HG03175 (cell line): ENCODE results near the gene PLA1A.
A peak's percentile ranks its signal among the peaks of the same experiment; 100 is the strongest.

Experiments
- ATAC-seq: cut with Tn5 transposase; IDR thresholded peaks from one replicate; pipeline ENCODE4 v1.9.1; 2021; ENCODE audit warnings: mild to moderate bottlenecking, moderate library complexity; ENCODE audit not compliant: unreplicated experiment

The PLA1A gene

DNA sequence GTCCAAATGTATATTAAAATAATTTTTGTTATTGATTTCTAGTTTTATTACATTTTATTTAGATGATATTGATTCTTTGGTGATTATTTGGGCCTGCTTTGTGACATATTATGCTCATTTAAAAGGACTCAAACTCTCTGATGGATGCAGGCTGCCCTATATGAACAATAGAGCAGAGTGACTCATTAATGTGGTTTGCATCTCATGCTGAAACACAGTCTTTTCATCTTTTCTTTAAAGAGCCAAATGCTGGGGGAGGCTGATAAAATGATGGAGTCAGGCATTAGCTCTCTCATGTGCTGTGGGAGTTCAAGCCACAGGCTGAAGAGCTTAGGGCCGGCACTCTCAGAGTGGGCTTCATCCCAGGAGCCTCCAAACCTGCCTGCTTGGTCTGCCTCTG lies 7.2 kb downstream of the PLA1A start:
- no peak for ATAC-seq

DNA sequence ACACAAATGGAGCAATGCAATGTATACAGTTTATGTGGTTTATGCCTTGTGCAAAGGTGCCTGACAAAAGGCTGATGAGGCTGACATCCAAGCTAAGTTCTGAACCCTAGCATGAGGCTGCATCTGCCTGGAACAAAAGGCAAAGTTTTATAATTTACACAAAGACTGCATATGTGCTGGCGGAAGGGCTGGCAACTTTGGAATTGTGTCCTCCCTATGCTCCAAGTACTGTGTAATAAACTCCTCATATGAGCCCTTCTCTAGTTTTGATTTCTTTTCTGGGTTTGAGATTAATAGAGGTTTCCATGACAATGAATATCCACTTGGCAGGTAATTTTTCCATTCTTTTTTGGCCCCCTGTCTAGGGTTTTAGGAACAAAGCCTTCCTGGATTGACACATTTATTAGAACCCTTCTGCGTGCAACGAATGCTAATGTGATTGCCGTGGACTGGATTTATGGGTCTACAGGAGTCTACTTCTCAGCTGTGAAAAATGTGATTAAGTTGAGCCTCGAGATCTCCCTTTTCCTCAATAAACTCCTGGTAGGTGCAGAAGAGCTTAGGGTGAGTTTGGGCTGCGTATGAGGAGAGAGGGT lies 10.8 kb downstream of the PLA1A start:
- ATAC-seq: no peak

DNA sequence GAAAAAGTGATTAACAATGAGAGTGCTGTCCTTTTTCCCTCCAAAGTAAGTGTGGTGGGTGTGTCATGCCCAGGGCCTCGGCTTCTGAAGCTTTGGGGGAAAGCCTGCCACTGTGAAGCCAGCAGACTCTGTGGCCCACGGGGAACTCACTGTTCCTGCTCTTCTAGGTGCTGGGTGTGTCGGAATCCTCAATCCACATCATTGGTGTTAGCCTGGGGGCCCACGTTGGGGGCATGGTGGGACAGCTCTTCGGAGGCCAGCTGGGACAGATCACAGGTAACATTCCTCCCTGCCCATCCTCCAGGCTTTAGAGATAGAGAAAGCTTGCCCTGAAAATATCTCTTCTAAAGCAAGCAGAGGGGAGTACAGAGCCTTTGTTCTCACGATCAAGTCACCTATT lies 11.6 kb downstream of the PLA1A start:
- ATAC-seq: no peak

DNA sequence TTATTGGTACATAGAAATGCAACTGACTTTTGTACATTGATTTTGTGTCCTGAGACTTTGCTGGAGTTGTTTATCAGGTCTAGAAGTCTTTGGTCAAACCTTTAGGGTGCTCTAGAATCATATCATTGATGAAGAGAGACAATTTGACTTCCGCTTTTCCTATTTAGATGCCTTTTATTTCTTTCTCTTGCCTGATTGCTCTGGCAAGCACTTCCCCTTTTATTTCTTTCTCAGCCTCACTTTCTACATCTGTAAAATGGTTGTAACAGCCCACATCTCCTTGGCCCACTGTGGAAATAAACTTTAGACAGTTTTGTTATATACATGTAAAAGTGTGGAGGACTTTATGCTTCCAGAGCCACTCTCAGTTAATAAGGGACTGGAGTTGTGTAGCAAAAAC lies 14.0 kb downstream of the PLA1A start:
- no peak for ATAC-seq

DNA sequence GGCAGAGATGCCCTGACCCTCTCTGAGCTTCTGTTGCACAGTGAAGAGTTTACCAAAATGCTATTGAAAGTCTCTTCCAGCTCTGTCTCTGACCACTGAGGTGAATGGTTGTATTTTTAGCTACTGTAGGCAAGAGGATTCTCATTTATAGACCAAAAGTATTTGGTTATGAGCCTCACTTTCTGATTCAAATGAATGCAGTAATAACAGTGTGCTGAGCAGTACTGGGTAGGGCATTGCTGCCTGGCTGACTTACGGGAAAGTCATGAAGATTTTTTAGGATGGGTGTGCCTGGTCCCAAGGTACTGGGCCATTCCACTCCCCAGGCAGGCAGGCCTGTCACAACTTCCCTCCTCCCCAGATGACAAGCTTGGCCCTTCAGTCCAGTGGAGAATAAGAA lies 15.5 kb downstream of the PLA1A start:
- ATAC-seq: no peak

DNA sequence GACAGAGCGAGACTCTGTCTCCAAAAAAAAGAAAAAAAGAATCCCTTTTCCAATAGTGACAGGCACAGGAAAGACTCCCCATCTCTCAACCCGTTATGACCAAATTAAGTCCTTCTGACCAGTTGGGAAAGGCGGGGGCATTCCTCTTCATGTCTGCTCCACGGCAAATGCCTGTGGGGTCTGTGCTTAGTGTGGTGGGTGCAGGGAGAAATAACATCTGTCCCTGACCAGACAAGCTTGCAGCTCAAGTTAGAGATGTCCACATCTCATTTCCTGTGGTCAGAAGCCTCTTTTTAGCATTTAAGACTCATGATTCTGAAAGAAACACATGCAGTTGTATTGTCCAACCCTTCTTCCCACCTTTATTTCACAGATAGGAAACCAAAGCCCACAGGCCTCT lies 16.2 kb downstream of the PLA1A start:
- ATAC-seq: no peak

DNA sequence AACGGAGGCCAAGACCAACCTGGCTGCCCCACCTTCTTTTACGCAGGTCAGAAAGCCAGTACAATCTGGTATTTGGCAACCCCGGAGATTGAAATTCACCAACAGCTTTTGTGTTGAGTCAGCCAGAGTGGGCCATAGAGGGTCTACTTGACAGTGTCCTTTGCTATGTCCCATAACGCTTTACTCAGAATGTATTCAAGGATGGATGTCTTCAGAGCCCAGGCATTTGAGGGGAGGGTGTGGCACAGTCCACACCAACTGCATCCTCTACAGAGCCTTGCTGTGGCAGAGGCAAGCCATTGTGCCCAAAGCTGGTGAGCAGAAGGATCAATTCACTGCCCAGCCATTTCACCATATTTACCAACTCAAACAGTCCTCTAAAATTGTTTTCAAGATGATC lies 18.4 kb downstream of the PLA1A start:
- ATAC-seq: no peak

DNA sequence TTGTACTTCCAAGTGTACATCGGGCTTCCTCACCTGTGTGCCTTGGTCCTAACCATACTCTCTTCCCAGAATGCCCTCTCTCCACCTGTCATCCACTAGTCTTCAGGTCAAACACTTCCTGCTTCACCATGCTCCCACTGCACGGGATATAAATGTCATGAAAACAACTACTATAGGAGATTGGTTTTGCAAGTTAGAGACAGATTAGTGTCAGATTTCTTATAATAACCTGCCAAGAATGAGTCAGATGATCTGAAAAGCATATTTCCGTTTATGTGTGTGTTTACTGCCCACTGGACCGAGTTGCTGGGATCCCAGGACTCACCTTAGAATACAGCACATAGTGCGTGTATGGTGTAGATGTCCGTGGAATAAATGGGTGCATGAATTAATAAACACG lies 21.4 kb downstream of the PLA1A start:
- ATAC-seq: no peak

DNA sequence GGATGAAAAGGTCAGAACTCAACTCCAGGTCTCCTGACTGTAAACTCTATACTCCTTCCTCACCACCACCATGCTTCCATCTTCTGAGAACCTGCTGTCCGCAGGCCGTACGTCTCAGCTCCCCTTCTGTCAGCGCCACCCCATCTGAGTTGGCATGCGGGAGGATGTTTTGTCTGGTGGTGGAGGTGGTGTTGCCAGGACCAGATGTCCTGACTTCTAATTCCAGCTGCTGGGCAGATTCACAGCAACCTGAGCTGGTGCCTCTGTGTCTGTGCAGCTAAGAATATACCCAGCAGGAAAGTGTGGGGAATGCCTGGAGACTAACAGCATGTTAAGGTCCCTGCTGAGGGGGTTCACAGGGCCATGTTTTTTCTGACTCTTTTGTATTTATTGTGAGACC lies 23.2 kb downstream of the PLA1A start:
- ATAC-seq: no peak

DNA sequence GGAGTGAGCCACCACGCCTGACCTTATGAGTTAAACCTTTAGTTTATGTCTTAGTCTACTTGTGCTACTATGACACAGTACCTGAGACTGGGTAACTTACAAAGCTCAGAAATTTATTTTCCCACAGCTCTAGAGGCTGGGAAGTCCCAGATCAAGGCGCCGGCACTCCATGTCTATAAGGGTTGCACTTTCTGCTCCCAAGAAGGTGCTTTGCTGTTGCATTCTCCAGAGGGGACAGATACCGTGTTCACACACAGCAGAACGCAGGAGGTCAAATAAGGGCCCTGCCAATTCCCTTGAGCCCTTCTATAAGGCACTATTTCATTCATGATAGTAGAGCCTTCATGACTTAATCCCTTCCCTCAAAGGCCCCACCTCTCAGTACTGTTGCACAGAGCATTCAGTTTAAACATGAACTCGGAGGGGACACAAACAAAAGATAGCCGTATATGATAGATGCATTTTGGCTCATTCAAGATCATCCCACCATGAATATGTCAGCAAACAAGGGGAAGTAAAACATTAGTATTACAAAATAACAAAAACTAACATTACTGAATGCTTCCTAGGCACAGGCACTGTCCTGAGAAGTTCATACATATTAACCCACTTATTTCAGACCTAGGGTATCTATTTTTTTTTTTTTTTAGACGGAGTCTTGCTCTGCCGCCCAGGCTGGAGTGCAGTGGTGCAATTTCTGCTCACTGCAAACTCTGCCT lies 26.5 kb downstream of the PLA1A start:
- ATAC-seq: no peak

DNA sequence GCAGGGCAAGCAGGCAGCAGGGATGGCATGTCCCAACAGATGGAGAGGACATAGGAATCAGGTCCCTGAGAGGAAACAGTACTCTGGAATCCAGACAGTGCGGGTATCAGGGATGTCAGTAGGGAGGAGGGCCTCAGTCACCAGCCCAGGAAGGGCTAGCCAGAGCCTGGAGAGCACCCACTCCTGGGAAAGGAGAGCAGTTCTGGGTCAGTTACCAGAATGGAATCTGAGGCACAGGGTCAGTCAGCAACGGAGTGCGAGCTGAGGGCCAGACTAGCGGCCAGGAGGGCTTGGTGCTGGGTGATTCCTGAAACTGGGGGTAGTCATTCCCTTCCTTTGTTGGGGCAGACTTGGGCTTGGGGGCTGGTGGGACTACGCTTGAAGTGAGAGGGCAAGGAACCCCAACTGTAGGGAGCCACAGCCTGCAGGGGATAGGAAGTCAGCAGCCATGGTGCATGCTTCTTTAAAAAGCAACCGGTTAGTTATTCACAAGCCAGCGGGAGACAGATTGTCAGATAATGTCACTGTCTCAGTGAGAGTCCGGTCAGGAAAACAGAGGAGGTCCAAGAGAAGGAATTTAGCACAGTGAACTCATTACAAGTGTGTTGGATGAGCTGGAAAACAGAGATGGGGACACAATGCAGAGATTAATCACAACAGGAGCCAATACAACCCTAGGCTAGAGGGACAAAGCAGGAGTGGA lies 27.9 kb downstream of the PLA1A start:
- ATAC-seq: no peak

DNA sequence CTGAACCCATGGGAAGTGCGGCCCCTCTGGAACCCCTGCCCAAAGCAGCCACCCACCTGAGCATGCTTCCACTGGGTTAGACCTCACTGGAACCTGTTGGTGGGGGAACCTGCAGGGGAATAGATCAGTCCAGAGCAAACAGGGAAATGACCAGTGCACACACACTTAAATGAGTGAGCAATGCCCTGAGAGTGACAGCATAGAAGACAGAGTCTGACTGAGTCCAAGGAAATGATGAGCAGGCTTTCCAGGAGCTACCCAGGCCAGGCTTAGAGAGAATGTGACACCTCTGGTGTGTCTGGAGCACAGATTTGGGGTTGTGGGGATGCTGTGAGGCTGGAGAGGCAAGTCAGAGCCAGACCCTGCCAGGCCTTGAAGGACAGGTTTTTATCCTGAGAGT lies 28.5 kb downstream of the PLA1A start:
- ATAC-seq: no peak

DNA sequence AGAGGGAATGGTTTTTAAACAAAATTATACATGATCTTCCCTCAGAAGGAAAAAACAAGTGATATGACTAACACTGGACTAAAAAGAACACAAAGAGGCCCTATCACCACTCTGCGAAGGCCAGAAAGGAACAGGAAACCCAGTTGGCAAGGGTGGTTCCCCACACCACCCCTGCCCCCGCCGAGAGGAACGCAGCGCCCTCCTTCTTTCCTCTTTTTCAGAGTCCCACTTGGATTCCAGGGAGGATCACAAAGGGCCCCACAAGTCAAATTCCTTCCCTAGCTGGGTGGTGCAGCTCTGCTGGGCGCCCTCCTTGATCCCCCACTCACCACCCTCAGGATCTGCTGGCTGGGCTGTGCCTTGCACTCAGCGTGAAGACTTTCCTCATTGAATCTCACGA lies 29.8 kb downstream of the PLA1A start:
- no peak for ATAC-seq

DNA sequence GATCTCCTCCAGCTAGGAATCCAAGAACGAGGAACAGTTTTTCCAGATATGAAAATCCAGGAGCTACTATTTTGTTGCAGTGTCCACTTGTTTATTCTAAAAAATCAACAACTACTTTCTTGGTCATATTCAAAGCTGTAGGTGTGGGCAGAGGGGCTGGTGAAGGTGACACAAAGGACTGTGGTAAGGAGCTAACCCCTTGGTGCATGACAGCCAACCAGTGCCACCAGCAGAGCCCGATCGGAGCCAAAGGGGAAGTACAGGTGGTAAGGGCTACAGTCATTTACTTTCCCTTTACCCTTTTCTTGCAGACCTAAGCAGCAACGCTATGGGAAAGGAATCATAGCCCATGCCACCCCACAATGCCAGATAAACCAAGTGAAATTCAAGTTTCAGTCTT lies 30.7 kb downstream of the PLA1A start:
- ATAC-seq: peak; percentile 61

DNA sequence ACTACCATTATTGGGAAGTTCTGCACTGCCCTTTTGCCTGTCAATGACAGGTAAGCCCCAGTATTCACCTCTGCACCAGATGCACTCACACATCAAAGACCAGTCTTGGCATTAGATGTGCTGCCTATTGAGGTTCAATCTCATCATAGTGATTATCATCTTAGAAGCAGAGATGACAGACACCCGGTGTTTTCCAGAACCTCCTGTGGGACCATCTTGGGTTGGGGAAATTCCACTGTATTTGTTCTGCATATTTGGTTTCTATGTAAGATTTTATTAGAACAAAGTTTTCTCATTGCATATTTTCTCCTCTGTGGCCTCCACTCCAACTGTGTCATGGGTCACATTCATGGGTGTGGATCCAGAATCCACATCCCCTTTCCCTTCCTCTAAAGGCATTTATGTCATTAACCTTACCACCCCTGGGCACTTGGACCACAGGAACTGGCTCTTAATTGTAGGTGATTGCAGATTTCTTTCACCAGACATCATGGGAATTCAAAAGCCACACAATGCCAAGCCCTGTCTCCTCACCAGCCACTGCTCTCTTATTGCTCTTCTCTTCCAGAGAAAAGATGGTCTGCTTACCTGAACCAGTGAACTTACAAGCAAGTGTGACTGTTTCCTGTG lies 31.2 kb downstream of the PLA1A start:
- peak; percentile 28 for ATAC-seq

DNA sequence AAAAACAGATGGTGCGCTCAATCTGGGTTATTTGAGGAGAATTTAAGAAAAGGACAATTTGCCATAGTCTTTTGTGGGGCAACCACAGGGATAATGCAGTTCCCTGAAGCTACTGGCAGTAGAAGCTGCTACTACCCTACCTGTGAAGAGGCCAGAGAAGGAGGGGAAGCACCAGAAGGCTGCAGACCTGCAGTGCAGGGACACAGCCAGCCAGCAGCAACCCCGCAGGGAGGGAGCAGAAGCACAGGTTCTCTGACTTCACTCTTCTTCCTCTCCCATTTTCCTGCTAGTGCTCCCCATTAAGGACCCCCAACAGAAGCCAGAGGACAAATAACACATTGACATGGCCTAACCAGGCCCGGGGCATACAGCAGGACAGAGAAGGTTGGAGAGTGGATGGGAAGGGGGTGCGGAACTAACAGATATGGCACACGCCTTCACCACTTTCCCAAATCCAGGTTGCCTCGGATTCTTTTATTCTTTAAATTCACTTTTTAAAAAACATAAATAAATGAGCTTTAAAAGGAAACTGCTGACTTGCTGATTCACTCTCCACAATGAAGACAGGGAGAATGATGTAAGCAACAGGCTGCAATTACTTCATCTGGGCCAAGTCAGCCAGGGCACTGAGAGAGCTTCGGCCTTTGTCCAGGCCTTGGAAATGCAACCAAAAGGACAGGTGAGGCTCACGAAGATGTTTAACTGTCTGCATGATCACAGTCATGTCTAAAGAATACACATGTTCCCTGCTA lies 32.6 kb downstream of the PLA1A start:
- ATAC-seq: no peak

DNA sequence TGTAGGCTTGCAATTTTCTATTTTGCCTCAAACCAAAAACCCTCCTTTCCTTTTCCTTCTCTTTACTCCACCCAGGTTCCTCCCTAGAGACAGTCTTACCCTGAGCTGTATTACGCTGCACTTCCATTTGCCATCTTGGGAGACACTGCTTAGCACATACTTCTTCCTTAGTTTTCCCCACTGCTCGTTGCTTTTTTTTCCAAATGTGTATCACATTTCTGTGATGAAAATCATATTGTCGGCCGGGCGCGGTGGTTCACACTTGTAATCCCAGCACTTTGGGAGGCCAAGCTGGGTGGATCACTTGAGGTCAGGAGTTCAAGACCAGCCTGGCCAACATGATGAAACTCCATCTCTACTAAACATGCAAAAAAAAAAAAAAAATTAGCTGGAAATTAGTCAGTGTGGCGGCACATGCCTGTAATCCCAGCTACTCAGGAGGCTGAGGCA lies 33.2 kb downstream of the PLA1A start:
- no peak for ATAC-seq

DNA sequence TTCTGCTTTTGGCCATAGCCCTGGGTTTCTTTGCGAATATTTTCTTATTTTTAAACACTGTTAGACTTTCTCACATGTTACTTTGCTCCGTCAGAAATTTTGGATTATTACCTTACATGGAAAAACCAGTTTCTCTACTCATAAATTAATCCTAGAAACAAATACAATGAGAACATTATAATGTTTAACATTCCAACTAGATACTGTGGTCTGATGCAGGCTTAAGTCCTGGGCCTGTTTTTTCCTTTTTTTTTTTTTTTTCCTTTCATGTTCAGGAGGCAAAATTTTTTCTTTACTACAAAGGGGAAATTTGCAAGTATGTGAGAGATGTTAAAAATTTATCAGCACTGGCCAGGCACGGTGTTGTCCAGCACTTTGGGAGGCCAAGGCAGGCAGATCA lies 33.8 kb downstream of the PLA1A start:
- no peak for ATAC-seq

DNA sequence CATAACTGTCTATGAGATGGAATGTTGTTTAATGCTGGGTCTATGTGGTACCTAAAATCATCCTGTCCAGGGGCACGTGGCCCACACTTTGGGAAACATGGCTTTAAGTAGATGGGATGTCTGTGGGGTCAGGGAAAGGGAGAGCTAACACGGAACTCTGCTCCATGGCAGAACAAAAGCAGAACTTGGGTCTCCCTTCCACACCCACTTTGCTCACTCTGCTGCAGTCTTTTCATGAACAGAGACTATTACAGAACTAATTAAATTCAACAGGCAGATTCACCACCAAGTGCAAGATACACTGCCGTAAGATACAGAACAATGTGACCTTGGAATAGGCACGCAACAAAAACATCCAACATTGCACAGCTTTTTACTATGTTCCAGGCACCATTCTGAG lies 34.5 kb downstream of the PLA1A start:
- no peak for ATAC-seq

DNA sequence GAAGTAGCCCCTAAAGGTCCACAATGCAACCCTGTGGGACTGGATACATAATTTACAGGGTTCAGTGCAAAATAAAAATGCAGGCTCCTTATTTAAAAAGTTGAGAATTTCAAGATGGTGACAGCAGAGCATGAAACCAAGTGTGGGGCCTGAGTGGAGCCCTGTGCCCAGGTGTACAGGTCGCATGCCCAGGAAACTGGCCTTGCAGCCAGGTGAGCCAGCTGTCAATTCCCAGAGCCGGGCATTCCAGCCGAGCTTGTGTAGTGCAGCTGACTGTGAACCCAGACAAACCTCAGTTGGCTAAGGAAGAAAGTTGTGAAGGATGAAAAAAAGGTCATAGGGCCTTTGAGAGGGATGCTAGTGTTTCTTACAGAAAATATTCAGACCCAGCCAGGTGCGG lies 35.1 kb downstream of the PLA1A start:
- no peak for ATAC-seq

DNA sequence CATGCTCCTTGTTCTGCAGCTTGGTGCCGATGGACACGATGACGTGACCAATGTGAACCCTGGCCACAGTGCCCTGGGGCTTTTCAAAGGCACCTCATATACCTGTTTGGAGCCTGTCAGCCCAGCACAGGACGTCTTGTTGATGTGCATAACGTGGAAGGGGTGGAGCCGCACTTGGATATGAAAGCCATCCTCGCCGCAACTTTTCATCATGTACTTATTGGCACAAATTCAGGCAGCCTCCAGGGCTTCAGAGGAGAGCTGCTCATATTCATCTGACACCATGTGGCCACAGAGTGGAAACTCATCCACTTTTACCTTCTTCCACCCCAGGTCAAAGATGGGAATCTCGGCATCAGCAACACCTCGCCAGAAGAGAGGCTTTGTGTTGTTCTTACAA lies 38.0 kb downstream of the PLA1A start:
- no peak for ATAC-seq
